GM23338 (cell line): ENCODE data around the gene TRABD. TPM values are rescaled to one million over a fixed set of nuclear protein-coding genes. Genes with fewer than 3 reads are reported as not detected.

Source experiments
- ATAC-seq: fragments of 200-7000 bp; cut with Tn5 transposase; 3 replicates; pipeline ENCODE4 v1.9.1; 2020
- DNase-seq: peaks from one replicate; pipeline ENCODE4 v3.0.0-alpha.2; 2015; ENCODE audit warnings: low spot score
- H2AFZ ChIP-seq: fragments of 200-600 bp; sonication (generic); 2 replicates; pipeline ENCODE4 v1.8.0; 2016; ENCODE audit warnings: antibody characterized with exemption, mild to moderate bottlenecking, moderate library complexity
- H3F3A ChIP-seq: fragments of 200-600 bp; sonication (generic); replicated peaks from 2 replicates; pipeline ENCODE4 v1.8.0; 2017; ENCODE audit warnings: antibody characterized with exemption, mixed run types, low read depth
- H3K27ac ChIP-seq: fragments of 200-600 bp; sonication (generic); 2 replicates; pipeline ENCODE4 v1.6.1; 2016; ENCODE audit warnings: low read depth
- H3K27me3 ChIP-seq: fragments of 200-600 bp; sonication (generic); 2 replicates; pipeline ENCODE4 v1.8.0; 2016; ENCODE audit warnings: mild to moderate bottlenecking, mixed run types, moderate library complexity; ENCODE audit not compliant: insufficient read depth
- H3K36me3 ChIP-seq: fragments of 200-600 bp; sonication (generic); 2 replicates; pipeline ENCODE4 v1.8.0; 2016; ENCODE audit warnings: mild to moderate bottlenecking; ENCODE audit not compliant: insufficient read depth
- H3K4me1 ChIP-seq: fragments of 200-600 bp; sonication (generic); 2 replicates; pipeline ENCODE4 v1.8.0; 2016; ENCODE audit warnings: mild to moderate bottlenecking, moderate library complexity; ENCODE audit not compliant: insufficient read depth
- H3K4me2 ChIP-seq: fragments of 200-600 bp; sonication (generic); 2 replicates; pipeline ENCODE4 v1.7.1; 2017; ENCODE audit warnings: mixed run types
- H3K4me3 ChIP-seq: fragments of 200-600 bp; sonication (generic); 2 replicates; pipeline ENCODE4 v1.6.1; 2016; ENCODE audit warnings: mixed run types
- H3K79me2 ChIP-seq: fragments of 200-600 bp; sonication (generic); replicated peaks from 2 replicates; pipeline ENCODE4 v1.8.0; 2017; ENCODE audit warnings: mild to moderate bottlenecking; ENCODE audit not compliant: insufficient read depth
- H3K9me2 ChIP-seq: fragments of 200-600 bp; sonication (generic); 2 replicates; pipeline ENCODE4 v1.8.0; 2017; ENCODE audit not compliant: insufficient read depth
- H4K20me1 ChIP-seq: fragments of 200-600 bp; sonication (generic); replicated peaks from 2 replicates; pipeline ENCODE4 v1.8.0; 2017; ENCODE audit warnings: mild to moderate bottlenecking; ENCODE audit not compliant: insufficient read depth
- H3K27ac Mint-ChIP-seq: 2 replicates; pipeline ENCODE4 v1.8.0; 2020; ENCODE audit warnings: inconsistent platforms, mild to moderate bottlenecking, moderate library complexity, mixed read lengths
- H3K27me3 Mint-ChIP-seq: 3 replicates; pipeline ENCODE4 v1.8.0; 2022; ENCODE audit warnings: low read depth, mild to moderate bottlenecking, moderate library complexity, mixed read lengths, inconsistent platforms; ENCODE audit not compliant: insufficient read depth, poor library complexity
- H3K36me3 Mint-ChIP-seq: 3 replicates; pipeline ENCODE4 v1.8.0; 2021; ENCODE audit warnings: low read depth, mild to moderate bottlenecking, inconsistent platforms, moderate library complexity, mixed read lengths
- H3K4me1 Mint-ChIP-seq: 3 replicates; pipeline ENCODE4 v1.8.0; 2020; ENCODE audit warnings: mild to moderate bottlenecking, inconsistent platforms, mixed read lengths
- H3K4me3 Mint-ChIP-seq: 3 replicates; pipeline ENCODE4 v1.8.0; 2021; ENCODE audit warnings: moderate library complexity, mild to moderate bottlenecking, inconsistent platforms, mixed read lengths
- H3K9me3 Mint-ChIP-seq: 3 replicates; pipeline ENCODE4 v1.8.0; 2020; ENCODE audit warnings: moderate library complexity, mild to moderate bottlenecking, inconsistent platforms, mixed read lengths
- CREB1 ChIP-seq: fragments of 250-450 bp; sonication (Bioruptor Pico); IDR thresholded peaks from 2 replicates; pipeline ENCODE4 v1.5.0; 2020; ENCODE audit warnings: low read depth, mild to moderate bottlenecking, moderate library complexity
- CTCF ChIP-seq, 2 experiments: fragments of 200-600 bp in 1 of 2; sonication (generic) in 1 of 2; conservative IDR thresholded peaks; 2 replicates each; pipeline versions ENCODE4 v1.5.1 to v1.6.1; 2016 to 2017; ENCODE audit warnings: antibody characterized with exemption in 2 of 2, low read depth in 2 of 2, mild to moderate bottlenecking in 2 of 2, moderate library complexity in 1 of 2
- EZH2 ChIP-seq: fragments of 200-600 bp; sonication (generic); IDR thresholded peaks from one replicate; pipeline ENCODE4 v1.8.0; 2017; ENCODE audit warnings: antibody characterized with exemption, mild to moderate bottlenecking, low read depth; ENCODE audit not compliant: unreplicated experiment
- EZH2phosphoT487 ChIP-seq: fragments of 200-600 bp; sonication (generic); IDR thresholded peaks from one replicate; pipeline ENCODE4 v1.8.1; 2018; ENCODE audit warnings: antibody characterized with exemption; ENCODE audit not compliant: unreplicated experiment
- ZNF331 ChIP-seq: fragments of 250-450 bp; sonication (Bioruptor Pico); IDR thresholded peaks from 2 replicates; pipeline ENCODE4 v1.5.0; 2020; ENCODE audit warnings: low read depth, mild to moderate bottlenecking, moderate library complexity
- ZNF462 ChIP-seq: fragments of 250-450 bp; sonication (Bioruptor Pico); IDR thresholded peaks from 2 replicates; pipeline ENCODE4 v1.5.0; 2020; ENCODE audit warnings: mild to moderate bottlenecking, moderate library complexity
- polyA plus RNA-seq: library from polyadenylated mRNA; unstranded; fragments of >200 nt; fragmentation: Nextera tagmentation; extraction: Ambion mirVana; gene quantifications from 2 replicates; pipeline ENCODE4 v1.2.1, GENCODE V29; 2016
- total RNA-seq: library from RNA; depleted of rRNA; stranded (reverse); fragments of >200 nt; shearing (Covaris generic); gene quantifications from 2 replicates; pipeline ENCODE4 v1.2.3, GENCODE V29; 2014

The TRABD gene
- total and polyA plus RNA-seq, 2 experiments from 2014 or later, result 44.1 to 66.1 TPM

- TF ChIP-seq ZNF462 (CRISPR knock-in tag) (no peak), CREB1 (CRISPR knock-in tag) (no peak), ZNF331 (CRISPR knock-in tag) (no peak), EZH2 (no peak)
These were observed 24.0 kb upstream of the TRABD start (continued) for GRCh38 chr22:50161508-50162390.

DNA sequence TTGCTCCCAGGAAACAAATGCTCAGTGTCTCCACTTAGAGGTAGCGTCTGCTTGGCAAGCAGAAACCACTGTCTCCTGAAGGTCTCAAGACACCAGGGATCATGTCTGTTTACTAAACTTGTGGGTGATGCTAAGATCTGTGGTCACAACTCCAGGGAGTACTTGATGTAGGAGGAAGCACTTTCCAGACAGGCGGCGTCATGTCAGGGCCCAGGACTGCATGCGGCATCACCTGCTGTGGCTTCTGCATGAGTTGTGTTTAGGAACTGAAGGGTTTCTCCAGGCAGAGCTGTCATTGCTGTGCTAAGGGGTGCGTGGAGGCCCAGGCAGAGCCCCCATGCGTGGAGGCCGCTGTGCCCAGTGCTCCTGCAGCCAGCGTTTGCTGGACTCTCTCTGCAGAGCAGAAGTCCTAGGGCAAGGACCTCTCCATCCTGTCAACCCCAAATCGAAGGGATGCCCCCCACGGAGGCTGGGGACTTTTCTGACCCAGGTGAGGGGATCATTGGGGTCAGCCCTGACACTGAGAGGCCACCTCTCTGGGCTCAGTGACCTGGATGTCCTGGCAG, 23.2 kb upstream of the TRABD start:
- no peaks in the 10 kb centered on the region for H3K36me3 ChIP-seq
- DNase-seq, result no peak
- Mint-ChIP-seq H3K9me3 (no peaks in the 10 kb centered on the region; the same call in 2 of the 3 replicates), H3K36me3 (no peaks in the 10 kb centered on the region), H3K27me3 (peaks cover 17% of the 10 kb centered on the region), H3K4me3 (no peak overlapping the region), H3K27ac (no peak overlapping the region), H3K4me1 (peaks cover 14% of the 10 kb centered on the region)
- peak; percentile 18; the same call in 2 of the 3 replicates for ATAC-seq
- TF ChIP-seq EZH2phosphoT487, result no peak
- TF ChIP-seq CTCF (conservative IDR thresholded peaks at IDR 0.05; ENCODE audit: low read depth in 2 of 2), result 0 out of 4 replicates have a peak, but pooled peaks of 1 of the 2 experiments have one; percentile 3
- H3K4me1 ChIP-seq, result no peaks in the 10 kb centered on the region; the same call in 1 of the 2 replicates
- no peaks in the 10 kb centered on the region for H3F3A ChIP-seq
- H3K27me3 ChIP-seq, result no peaks in the 10 kb centered on the region
- H3K4me2 ChIP-seq, result no peak overlapping the region
- no peaks in the 10 kb centered on the region for H4K20me1 ChIP-seq
- no peaks in the 10 kb centered on the region for H3K79me2 ChIP-seq
- no peak overlapping the region for H3K27ac ChIP-seq
- H3K9me2 ChIP-seq, result no peaks in the 10 kb centered on the region
- no peak overlapping the region for H2AFZ ChIP-seq
- H3K4me3 ChIP-seq, result no peak overlapping the region
